ENCODE measurements around the gene AHCYL1.

Gene AHCYL1

DNA sequence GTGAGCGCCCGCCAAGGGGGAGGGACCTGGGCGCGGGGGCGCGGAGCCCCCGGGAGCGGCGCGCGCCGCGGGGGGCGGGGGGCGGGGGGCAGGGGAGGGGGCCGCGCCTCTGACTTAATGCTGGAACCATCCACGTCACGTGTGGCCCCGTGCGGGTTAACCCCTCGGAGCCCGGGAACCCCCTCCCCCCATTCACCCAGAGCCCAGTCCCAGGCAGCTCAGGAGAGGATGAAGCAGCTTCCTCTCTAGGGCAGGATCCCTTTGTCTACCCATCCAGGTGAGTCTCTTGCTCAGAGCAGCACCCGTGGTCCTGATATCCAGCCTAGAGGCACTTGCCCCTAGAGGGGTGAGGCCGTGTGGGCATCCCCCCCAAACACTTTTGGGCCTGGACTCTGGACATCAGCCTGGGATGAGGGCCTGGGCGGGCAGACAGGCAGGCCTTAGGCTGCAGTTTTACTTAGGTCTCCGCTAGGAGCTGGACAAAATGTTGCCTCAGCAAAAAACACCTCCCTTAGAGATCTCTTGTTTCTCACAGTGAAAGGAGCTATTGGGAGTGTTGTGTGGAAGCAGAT is 86.2 kb downstream of the AHCYL1 start, which contains the start of gene ALX3:
TSS of gene ALX3 (minus strand) at position 2 of the 572 bp plus-strand sequence. CDS start 60 bp downstream, outside the sequence.
- TF ChIP-seq, protein P1, sequence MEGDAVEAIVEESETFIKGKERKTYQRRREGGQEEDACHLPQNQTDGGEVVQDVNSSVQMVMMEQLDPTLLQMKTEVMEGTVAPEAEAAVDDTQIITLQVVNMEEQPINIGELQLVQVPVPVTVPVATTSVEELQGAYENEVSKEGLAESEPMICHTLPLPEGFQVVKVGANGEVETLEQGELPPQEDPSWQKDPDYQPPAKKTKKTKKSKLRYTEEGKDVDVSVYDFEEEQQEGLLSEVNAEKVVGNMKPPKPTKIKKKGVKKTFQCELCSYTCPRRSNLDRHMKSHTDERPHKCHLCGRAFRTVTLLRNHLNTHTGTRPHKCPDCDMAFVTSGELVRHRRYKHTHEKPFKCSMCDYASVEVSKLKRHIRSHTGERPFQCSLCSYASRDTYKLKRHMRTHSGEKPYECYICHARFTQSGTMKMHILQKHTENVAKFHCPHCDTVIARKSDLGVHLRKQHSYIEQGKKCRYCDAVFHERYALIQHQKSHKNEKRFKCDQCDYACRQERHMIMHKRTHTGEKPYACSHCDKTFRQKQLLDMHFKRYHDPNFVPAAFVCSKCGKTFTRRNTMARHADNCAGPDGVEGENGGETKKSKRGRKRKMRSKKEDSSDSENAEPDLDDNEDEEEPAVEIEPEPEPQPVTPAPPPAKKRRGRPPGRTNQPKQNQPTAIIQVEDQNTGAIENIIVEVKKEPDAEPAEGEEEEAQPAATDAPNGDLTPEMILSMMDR (IDR thresholded peaks at IDR 0.05; ENCODE audit: low read depth, low read length): no peak
- Histone ChIP-seq H3K9me3 (no peaks in the 10 kb centered on the region), H3K4me3 (ENCODE audit: low read depth, low read length) (no peak within 1 kb of the TSS), H3K4me1 (no peaks in the 10 kb centered on the region), H3K36me3 (no peaks in the 10 kb centered on the region), H3K27me3 (no peaks in the 10 kb centered on the region)
- no peak for DNase-seq

All from BE2C (cell line).